ENCODE results near the gene SLC43A3. TPM values are rescaled to one million over a fixed set of nuclear protein-coding genes. Genes with fewer than 3 reads are reported as not detected.

Gene SLC43A3
- total RNA-seq, 1 experiment from 2014 or later = 21.4 TPM

GRCh38 chr11:57409321-57410100 lies 17.4 kb downstream of the SLC43A3 start:
- H3K4me1 Mint-ChIP-seq = peaks cover 0 to 4% of the 10 kb centered on the region in 2 experiments; a peak in 1 of 4 replicates
- no peak for TF ChIP-seq CTCF (conservative IDR thresholded peaks at IDR 0.05)
- H4K5ac ChIP-seq (ENCODE audit: insufficient read length, low read depth, low read length) = no peak overlapping the region
- no peak overlapping the region for H3T11ph ChIP-seq (ENCODE audit: low read length)
- no peaks in the 10 kb centered on the region for H3K9me3 Mint-ChIP-seq
- H3K4me1 ChIP-seq (ENCODE audit: insufficient read depth, low read length) = no peaks in the 10 kb centered on the region
- no peak overlapping the region for H3K4me3 Mint-ChIP-seq
- no peak overlapping the region for H4K91ac ChIP-seq (ENCODE audit: insufficient read length, low read depth, low read length)
- H3K79me1 ChIP-seq (ENCODE audit: insufficient read depth, low read depth, low read length, poor library complexity, severe bottlenecking) = no peaks in the 10 kb centered on the region
- H2BK20ac ChIP-seq (ENCODE audit: low read depth, low read length, poor library complexity, severe bottlenecking) = no peak overlapping the region
- H3K14ac ChIP-seq (ENCODE audit: insufficient read depth, low read length) = no peak overlapping the region
- H3K9me3 ChIP-seq (ENCODE audit: control insufficient read depth, low read depth, low read length) = no peaks in the 10 kb centered on the region
- no peak overlapping the region for H3K4me2 ChIP-seq (ENCODE audit: insufficient read depth, insufficient read length, low read length)
- H4K20me1 ChIP-seq (ENCODE audit: control insufficient read depth, insufficient read depth, insufficient read length) = no peaks in the 10 kb centered on the region
- WGBS (ENCODE audit: extremely low coverage, insufficient read length, low lambda C conversion rate) = no CpG with 5 or more reads among the region's 18 CpGs
- no peak overlapping the region for H2BK120ac ChIP-seq (ENCODE audit: low read depth, low read length, poor library complexity, severe bottlenecking)
- H2BK5ac ChIP-seq (ENCODE audit: insufficient read length, low read length) = no peak overlapping the region
- H3K79me2 ChIP-seq (ENCODE audit: insufficient read depth, low read length) = no peaks in the 10 kb centered on the region
- no peaks in the 10 kb centered on the region for H3K23me2 ChIP-seq (ENCODE audit: insufficient read length, low read depth, low read length, poor library complexity, severe bottlenecking)
- H3K56ac ChIP-seq (ENCODE audit: insufficient read length, low read depth, low read length) = no peak overlapping the region
- no peak overlapping the region; a peak in 2 of 7 replicates for H3K27ac Mint-ChIP-seq
- H2AFZ ChIP-seq (ENCODE audit: low read length) = no peak overlapping the region
- H3K27ac ChIP-seq (ENCODE audit: insufficient read length, low read depth, low read length) = no peak overlapping the region
- H2BK12ac ChIP-seq (ENCODE audit: insufficient read length, low read depth, low read length) = no peak overlapping the region
- H3K9ac ChIP-seq (ENCODE audit: extremely low read depth, insufficient read length, low read length) = no peak overlapping the region
- no peak for DNase-seq
- no peak overlapping the region for H4K8ac ChIP-seq (replicated peaks; ENCODE audit: insufficient read length, low read depth, low read length)
- no peak overlapping the region for H3K23ac ChIP-seq (ENCODE audit: insufficient read length, low read depth, low read length)
- no peaks in the 10 kb centered on the region for H3K27me3 ChIP-seq (ENCODE audit: insufficient read depth, low read length)
- no peaks in the 10 kb centered on the region for H3K27me3 Mint-ChIP-seq (ENCODE audit: low read depth)
- no peak overlapping the region for H2BK15ac ChIP-seq (ENCODE audit: low read depth, low read length)
- H3K4ac ChIP-seq (ENCODE audit: low read depth, low read length) = no peak overlapping the region
- H3K36me3 Mint-ChIP-seq (ENCODE audit: insufficient read depth in 1 of 3, low read depth in 3 of 3) = peaks cover 22 to 55% (median 37%) of the 10 kb centered on the region in 3 experiments
- no peak overlapping the region for H2AK5ac ChIP-seq (ENCODE audit: insufficient read length, low read length)
- H3K18ac ChIP-seq (ENCODE audit: insufficient read length, low read depth, low read length) = no peak overlapping the region

All from H9 (cell line).